T-helper 2 cell treated with Interferon-gamma antibody and Interleukin-4, amounts not matched to agents 5 μg/mL and 100 μg/mL, for 36 hours (primary cell): ENCODE measurements around the gene FPR1.

Experiments used
- DNase-seq: peaks from one replicate; pipeline ENCODE4 v3.0.0; 2021; ENCODE audit warnings: low spot score
- H3K27ac Mint-ChIP-seq: one replicate; pipeline ENCODE4 v1.8.0; 2021; ENCODE audit warnings: mild to moderate bottlenecking, mixed read lengths
- H3K27me3 Mint-ChIP-seq: one replicate; pipeline ENCODE4 v1.8.0; 2021; ENCODE audit warnings: low read depth, mixed read lengths
- H3K36me3 Mint-ChIP-seq: one replicate; pipeline ENCODE4 v1.8.0; 2021; ENCODE audit warnings: low read depth, mixed read lengths
- H3K4me1 Mint-ChIP-seq: one replicate; pipeline ENCODE4 v1.8.0; 2021; ENCODE audit warnings: low read depth, mixed read lengths
- H3K4me3 Mint-ChIP-seq: one replicate; pipeline ENCODE4 v1.8.0; 2022; ENCODE audit warnings: mild to moderate bottlenecking, moderate library complexity, mixed read lengths
- H3K9me3 Mint-ChIP-seq: one replicate; pipeline ENCODE4 v1.8.0; 2021; ENCODE audit warnings: mixed read lengths

The FPR1 gene

DNA sequence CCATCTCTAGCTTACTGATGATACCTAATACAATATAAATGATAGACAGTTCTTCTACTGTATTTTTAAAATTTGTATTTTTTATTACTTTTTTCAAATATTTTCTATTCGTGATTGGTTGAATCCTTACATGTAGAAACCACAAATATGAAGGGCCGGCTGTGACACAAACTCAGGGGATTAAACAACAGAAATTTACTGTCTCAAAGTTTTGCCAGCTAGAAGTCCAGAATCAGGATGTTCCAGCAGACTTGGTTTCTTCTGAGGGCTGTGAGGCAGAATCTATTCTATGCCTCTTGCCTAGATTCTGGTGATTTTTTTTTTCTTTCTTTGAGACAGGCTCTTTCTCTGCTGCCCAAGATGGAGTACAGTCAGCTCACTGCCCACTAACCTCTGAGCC lies 13.8 kb downstream of the FPR1 start:
- Mint-ChIP-seq H3K27ac (no peak overlapping the region), H3K27me3 (peaks cover 2% of the 10 kb centered on the region), H3K36me3 (no peaks in the 10 kb centered on the region), H3K4me3 (no peak overlapping the region), H3K4me1 (no peaks in the 10 kb centered on the region), H3K9me3 (no peaks in the 10 kb centered on the region)
- no peak for DNase-seq

DNA sequence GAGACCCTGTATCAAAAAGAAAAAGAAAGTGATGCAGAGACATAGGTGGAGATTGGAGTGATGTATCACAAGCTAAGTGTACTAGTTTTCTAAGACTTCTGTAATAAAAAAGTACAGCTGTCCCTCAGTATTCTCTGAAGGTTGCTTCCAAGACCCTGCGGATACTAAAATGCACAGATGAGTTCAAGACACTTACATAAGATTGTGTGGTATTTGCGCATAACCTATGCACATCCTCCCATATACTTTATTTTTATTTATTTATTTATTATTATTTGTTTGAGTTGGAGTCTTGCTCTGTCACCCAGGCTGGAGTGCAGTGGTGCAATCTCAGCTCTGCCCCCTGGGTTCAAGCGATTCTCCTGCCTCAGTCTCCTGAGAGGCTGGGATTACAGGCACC lies 14.3 kb downstream of the FPR1 start:
- no peak overlapping the region for H3K4me3 Mint-ChIP-seq
- H3K27ac Mint-ChIP-seq = no peak overlapping the region
- H3K9me3 Mint-ChIP-seq = no peaks in the 10 kb centered on the region
- H3K4me1 Mint-ChIP-seq = no peaks in the 10 kb centered on the region
- H3K36me3 Mint-ChIP-seq = no peaks in the 10 kb centered on the region
- H3K27me3 Mint-ChIP-seq = peaks cover 2% of the 10 kb centered on the region
- no peak for DNase-seq

DNA sequence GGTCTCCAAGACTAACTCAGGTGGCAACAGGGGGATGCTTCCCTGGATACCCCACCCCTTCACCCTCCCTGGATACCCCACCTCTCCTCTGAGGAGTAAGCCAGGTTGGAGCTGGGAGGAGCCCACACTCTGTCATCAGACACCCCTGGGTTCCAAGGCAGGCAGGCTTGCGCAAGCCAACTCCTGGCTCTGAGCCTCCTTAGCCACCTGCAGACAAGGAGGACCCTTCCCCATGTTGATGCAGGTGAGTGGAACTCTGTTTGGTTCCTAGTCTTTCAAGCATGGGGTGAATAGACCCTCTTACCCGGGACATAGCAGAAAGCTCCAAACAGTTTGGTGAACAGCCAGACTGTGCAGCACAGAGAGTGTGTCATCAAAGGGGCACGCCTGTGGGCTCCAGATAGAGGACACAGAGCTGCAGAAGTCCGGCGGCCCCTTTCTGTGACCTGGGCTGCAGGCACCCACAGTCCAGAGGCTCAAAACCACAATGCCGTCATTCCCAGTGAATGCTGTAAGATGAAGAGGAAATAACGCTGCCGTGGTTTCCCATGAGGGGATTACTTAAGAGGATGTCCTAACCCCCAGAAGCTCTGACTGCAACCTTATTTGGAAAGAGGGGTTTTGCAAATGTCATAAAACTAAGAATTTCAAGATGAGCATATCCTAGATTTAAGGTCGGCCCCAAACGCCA lies 15.8 kb downstream of the FPR1 start:
- Mint-ChIP-seq H3K4me3 (no peak overlapping the region), H3K27me3 (peaks cover 2% of the 10 kb centered on the region), H3K4me1 (no peaks in the 10 kb centered on the region), H3K27ac (no peak overlapping the region), H3K9me3 (no peaks in the 10 kb centered on the region), H3K36me3 (no peaks in the 10 kb centered on the region)
- no peak for DNase-seq

DNA sequence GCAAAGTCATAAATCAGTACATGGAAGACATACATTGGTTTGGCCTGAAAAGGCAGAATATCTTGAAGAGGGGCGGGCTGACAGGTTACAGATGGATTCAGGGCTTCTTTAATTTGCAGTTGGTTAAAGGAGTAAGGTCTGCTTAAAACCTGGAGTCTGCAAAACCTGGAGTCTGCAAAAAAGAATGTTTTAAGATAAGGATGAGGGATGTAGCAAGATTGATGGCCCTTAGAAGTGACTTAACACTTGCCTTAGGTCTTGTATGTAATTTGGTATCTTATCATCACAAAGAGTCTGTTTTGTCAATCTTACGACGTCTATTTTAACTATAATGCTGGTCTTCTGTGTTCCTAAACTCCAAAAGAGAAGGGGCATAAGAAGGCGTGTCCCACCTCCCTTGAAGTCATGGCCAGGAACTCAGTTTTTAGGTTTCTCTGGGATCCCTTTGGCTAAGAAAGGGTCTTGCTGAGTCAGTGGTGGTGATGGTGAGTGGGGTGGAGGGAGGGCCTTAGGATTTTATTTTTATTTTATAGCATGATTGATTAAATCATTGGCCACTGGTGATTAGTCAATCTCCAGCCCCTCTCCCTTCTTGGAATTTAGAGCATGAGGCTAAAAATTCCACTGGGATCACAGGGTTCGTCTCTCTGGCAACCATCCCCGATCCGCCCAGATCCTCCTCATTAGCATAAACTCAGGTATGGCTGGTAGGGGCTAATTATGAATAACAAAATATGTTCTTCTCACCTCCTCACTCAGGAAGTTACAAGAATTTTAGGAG lies 17.7 kb downstream of the FPR1 start:
- Mint-ChIP-seq H3K4me1 (no peaks in the 10 kb centered on the region), H3K36me3 (no peaks in the 10 kb centered on the region), H3K4me3 (no peak overlapping the region), H3K27me3 (peaks cover 2% of the 10 kb centered on the region), H3K9me3 (peaks cover 4% of the 10 kb centered on the region), H3K27ac (no peak overlapping the region)
- no peak for DNase-seq

DNA sequence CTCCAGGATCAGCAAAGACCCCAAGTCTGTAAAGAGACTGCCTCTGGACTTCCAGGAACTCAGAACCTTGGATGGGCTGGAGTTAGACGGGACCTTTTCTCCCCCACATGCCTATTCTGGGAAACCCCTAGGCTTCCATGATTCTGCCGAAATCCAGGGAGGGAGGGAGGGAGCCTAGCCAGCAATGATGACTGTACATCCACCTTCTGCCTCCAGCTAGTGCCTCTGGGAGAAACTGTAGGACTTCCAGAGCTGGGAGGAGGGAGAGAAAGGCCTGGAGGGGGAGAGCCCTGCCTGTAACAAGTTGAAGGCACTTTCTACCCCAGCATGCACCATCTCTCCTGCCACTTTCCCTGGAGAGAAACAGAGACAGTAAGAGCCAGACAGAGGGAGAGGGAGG lies 21.9 kb downstream of the FPR1 start:
- H3K36me3 Mint-ChIP-seq = no peaks in the 10 kb centered on the region
- H3K4me1 Mint-ChIP-seq = no peaks in the 10 kb centered on the region
- peaks cover 9% of the 10 kb centered on the region for H3K9me3 Mint-ChIP-seq
- H3K4me3 Mint-ChIP-seq = no peak overlapping the region
- H3K27me3 Mint-ChIP-seq = peaks cover 5% of the 10 kb centered on the region
- no peak overlapping the region for H3K27ac Mint-ChIP-seq
- DNase-seq = no peak

DNA sequence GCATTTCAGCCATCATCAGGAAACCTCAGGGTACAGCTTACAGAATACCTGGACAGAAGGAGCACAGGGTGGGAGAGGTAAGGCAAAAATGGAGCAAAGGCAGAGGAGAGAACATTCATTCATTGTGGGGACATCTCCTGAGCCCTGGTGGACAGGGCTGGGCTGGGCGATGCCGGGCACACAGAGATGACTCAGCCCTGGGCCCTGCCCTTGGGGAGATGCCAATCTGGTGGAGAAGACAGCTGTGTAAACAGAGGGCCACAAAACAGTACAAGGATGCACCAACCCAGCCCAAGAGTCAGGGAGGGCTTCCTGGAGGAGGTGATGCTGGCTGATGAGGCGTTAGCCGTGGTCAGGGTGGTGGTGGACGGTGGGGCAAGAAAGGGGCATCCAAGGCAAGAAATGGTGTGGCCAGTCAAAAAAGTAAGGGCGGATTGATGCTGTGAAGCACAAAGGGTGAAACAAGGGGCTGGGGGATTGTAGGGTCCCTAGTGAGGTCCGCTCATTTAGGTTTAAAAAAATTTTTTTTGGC lies 24.3 kb downstream of the FPR1 start:
- no peak for DNase-seq
- no peak overlapping the region for H3K4me3 Mint-ChIP-seq
- no peaks in the 10 kb centered on the region for H3K36me3 Mint-ChIP-seq
- no peak overlapping the region for H3K27ac Mint-ChIP-seq
- no peaks in the 10 kb centered on the region for H3K4me1 Mint-ChIP-seq
- peaks cover 14% of the 10 kb centered on the region for H3K27me3 Mint-ChIP-seq
- H3K9me3 Mint-ChIP-seq = peaks cover 9% of the 10 kb centered on the region

DNA sequence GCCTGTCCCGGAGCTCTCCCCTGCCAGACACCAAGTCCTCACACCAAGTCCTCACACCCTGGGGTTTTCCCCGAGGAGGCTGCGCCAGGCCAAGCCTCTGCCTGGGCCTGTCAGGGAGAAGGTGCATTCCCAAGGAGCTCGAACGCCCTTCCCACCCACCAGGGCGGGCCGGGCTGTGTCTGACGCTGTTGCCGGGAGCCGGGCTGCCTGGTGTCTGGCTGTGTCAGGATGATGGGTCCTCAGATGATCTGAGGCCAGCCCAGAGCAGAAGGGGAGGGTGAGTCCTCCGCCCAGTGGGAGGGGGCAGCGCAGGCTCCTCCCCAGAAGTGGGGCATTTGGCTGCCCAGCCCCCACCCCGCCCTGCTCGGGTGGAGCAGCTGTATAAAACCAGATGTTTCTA lies 25.6 kb downstream of the FPR1 start:
- no peak overlapping the region for H3K4me3 Mint-ChIP-seq
- H3K4me1 Mint-ChIP-seq = no peaks in the 10 kb centered on the region
- H3K27ac Mint-ChIP-seq = no peak overlapping the region
- no peak for DNase-seq
- H3K36me3 Mint-ChIP-seq = no peaks in the 10 kb centered on the region
- H3K27me3 Mint-ChIP-seq = peaks cover 17% of the 10 kb centered on the region
- H3K9me3 Mint-ChIP-seq = peaks cover 9% of the 10 kb centered on the region

DNA sequence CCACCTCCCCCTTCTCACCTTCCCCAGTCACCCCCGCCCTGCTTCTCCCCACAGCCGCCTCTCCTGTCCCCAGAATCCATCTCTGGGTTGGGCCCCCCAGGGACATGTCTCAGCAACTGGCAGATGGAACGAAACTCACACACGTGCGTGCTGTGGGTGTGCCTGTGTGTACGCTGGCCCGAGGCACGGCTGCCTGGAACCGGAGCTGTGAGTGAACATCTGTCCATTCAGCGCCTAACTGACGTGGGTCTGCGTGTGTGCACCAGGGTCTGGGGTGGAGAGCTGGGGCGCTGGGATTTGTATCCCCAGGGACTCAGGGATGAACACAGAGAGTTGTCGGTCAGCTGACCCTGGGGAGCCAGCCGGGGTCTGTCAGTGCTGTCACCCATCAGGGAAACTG lies 27.1 kb downstream of the FPR1 start:
- peaks cover 29% of the 10 kb centered on the region for H3K27me3 Mint-ChIP-seq

GRCh38 chr19:51722492-51722891 lies 29.2 kb downstream of the FPR1 start:
- peaks cover 40% of the 10 kb centered on the region for H3K27me3 Mint-ChIP-seq
- H3K36me3 Mint-ChIP-seq = no peaks in the 10 kb centered on the region
- no peaks in the 10 kb centered on the region for H3K9me3 Mint-ChIP-seq
- no peak overlapping the region for H3K4me3 Mint-ChIP-seq
- no peak for DNase-seq
- no peaks in the 10 kb centered on the region for H3K4me1 Mint-ChIP-seq
- no peak overlapping the region for H3K27ac Mint-ChIP-seq

More for the DNA sequence above, 27.1 kb downstream of the FPR1 start:
- peaks cover 6% of the 10 kb centered on the region for H3K9me3 Mint-ChIP-seq
- H3K4me1 Mint-ChIP-seq = no peaks in the 10 kb centered on the region
- no peaks in the 10 kb centered on the region for H3K36me3 Mint-ChIP-seq
- DNase-seq = no peak
- no peak overlapping the region for H3K4me3 Mint-ChIP-seq
- no peak overlapping the region for H3K27ac Mint-ChIP-seq

- Mint-ChIP-seq H3K27me3 (peaks cover 40% of the 10 kb centered on the region), H3K27ac (no peak overlapping the region), H3K36me3 (no peaks in the 10 kb centered on the region), H3K4me3 (no peak overlapping the region), H3K4me1 (no peaks in the 10 kb centered on the region), H3K9me3 (no peaks in the 10 kb centered on the region)
- DNase-seq = no peak
These were observed 29.8 kb downstream of the FPR1 start for GRCh38 chr19:51721905-51722304.

DNA sequence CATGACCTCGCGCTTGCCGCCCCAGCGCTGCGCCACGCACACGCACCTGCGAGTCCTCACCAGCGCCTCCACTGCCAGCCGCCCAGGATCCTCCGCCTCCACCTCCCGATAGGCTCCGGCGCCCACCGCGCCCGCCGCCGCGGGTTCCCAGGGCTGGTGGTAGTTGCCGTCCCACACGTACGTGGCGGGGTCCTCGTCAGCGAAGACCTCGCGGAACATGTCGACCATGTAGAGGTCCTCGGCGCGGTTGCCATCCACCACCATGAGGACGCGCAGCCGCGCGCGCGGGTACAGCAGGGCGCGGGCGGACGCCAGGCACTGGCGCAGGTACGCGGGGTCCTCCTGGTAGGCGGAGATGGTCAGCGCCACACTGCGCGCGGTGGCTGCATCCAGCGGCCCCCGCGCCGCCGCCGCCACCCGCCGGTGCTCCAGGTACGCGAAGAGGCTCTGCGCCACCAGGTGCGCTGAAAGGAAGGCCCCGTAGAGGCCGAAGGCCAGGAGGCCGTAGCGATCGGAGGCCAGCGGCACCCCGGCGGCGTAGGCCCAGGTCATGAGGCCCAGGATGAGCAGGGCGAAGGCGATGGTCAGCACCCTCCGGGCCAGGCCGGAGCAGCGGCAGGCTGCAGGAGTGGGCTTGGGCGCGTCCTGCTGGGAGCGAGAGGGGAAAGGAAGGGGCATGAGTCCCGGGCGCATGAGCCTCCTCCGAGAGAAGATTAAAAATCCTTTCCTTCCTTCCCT lies 32.3 kb downstream of the FPR1 start:
- no peaks in the 10 kb centered on the region for H3K9me3 Mint-ChIP-seq
- no peaks in the 10 kb centered on the region for H3K36me3 Mint-ChIP-seq
- no peaks in the 10 kb centered on the region for H3K4me1 Mint-ChIP-seq
- peaks cover 36% of the 10 kb centered on the region for H3K27me3 Mint-ChIP-seq
- no peak overlapping the region for H3K27ac Mint-ChIP-seq
- H3K4me3 Mint-ChIP-seq = no peak overlapping the region
- DNase-seq = no peak

DNA sequence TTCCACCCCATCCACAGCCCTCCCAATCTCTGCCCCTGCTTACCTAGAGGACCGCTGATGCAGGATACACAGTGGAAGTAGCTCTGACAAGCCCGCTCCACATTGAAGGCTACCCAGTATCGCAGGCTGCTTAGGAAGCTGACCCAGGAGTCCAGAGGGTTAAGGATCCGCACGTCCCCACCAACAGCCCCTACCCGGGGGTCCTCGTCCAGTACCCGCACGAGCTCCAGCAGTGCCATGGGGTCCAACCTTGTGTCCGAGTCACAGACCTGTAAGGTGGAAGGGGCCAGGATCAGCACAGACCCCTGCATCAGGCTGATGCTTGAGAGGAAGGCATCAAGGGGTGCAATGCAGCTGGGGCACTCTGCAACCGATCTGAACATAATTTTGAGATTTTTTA lies 34.8 kb downstream of the FPR1 start:
- Mint-ChIP-seq H3K4me3 (no peak overlapping the region), H3K9me3 (no peaks in the 10 kb centered on the region), H3K36me3 (no peaks in the 10 kb centered on the region), H3K4me1 (no peaks in the 10 kb centered on the region), H3K27me3 (peaks cover 27% of the 10 kb centered on the region), H3K27ac (no peak overlapping the region)
- no peak for DNase-seq

GRCh38 chr19:51715850-51716249 lies 35.8 kb downstream of the FPR1 start:
- Mint-ChIP-seq H3K27ac (no peak overlapping the region), H3K27me3 (peaks cover 25% of the 10 kb centered on the region), H3K9me3 (no peaks in the 10 kb centered on the region), H3K4me3 (no peak overlapping the region), H3K36me3 (no peaks in the 10 kb centered on the region), H3K4me1 (no peaks in the 10 kb centered on the region)
- DNase-seq = no peak

DNA sequence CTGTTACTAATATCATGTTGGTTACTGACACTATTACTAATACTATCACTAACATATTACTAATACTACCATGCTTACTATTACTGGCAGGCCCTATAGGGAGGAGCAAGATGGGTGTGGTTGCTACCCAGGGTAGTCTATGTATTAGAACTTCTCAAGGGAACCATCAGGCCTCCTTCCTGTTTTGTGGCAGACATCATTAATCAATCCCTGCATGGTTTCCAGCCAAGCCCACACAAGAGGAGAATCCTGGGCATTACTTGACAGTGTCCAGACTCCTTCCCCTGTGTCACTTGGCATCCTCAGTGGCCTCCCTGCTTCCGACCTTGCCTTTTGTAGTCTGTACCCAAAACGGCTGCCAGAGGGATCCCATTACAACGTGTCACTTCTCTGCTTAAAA lies 36.8 kb downstream of the FPR1 start:
- peaks cover 21% of the 10 kb centered on the region for H3K27me3 Mint-ChIP-seq
- H3K4me3 Mint-ChIP-seq = no peak overlapping the region
- H3K9me3 Mint-ChIP-seq = no peaks in the 10 kb centered on the region
- H3K4me1 Mint-ChIP-seq = no peaks in the 10 kb centered on the region
- H3K27ac Mint-ChIP-seq = no peak overlapping the region
- no peaks in the 10 kb centered on the region for H3K36me3 Mint-ChIP-seq
- no peak for DNase-seq
